Gastrocnemius medialis (tissue), 4 donors: ENCODE results near the gene PPARG. TPM values are rescaled to one million over a fixed set of nuclear protein-coding genes. Genes with fewer than 3 reads are reported as not detected.

Source experiments
- ATAC-seq, 2 donors: fragments of 150-250 bp; one replicate each; pipeline ENCODE4 v1.9.1; 2016
- DNase-seq, 2 donors: peaks; one replicate each; pipeline ENCODE4 v3.0.0-alpha.2; 2019
- H3K27ac ChIP-seq, 4 donors: fragments of 200-600 bp; sonication (generic); 1 replicate in 1 of 4; 2 replicates in 3 of 4; pipeline ENCODE4 v1.5.1; 2016 to 2018; ENCODE audit warnings: mild to moderate bottlenecking in 2 of 4, moderate library complexity in 1 of 4
- H3K27me3 ChIP-seq, 3 donors: fragments of 200-600 bp; sonication (generic) in 2 of 3; 1 replicate in 1 of 3; 2 replicates in 2 of 3; pipeline versions ENCODE4 v1.5.1 to v1.6.0; 2016 to 2019; ENCODE audit warnings: mild to moderate bottlenecking in 1 of 3, moderate library complexity in 1 of 3
- H3K36me3 ChIP-seq, 2 donors: fragments of 200-600 bp; sonication (generic) in 1 of 2; one replicate each; pipeline ENCODE4 v1.5.1; 2017 to 2018
- H3K4me1 ChIP-seq, 2 donors: fragments of 200-600 bp; sonication (generic) in 1 of 2; one replicate each; pipeline ENCODE4 v1.5.1; 2016 to 2017; ENCODE audit warnings: mild to moderate bottlenecking in 2 of 2
- H3K4me3 ChIP-seq, 4 donors: fragments of 200-600 bp; sonication (generic) in 3 of 4; 1 replicate in 1 of 4; 2 replicates in 3 of 4; pipeline ENCODE4 v1.5.1; 2016 to 2019; ENCODE audit warnings: mild to moderate bottlenecking in 2 of 4
- H3K9me3 ChIP-seq, 3 donors: fragments of 200-600 bp; sonication (generic) in 2 of 3; 1 replicate in 1 of 3; 2 replicates in 2 of 3; pipeline ENCODE4 v1.5.1; 2016 to 2019
- POLR2A ChIP-seq, 2 donors: fragments of 450-650 bp; IDR thresholded peaks; one replicate each; pipeline ENCODE4 v1.6.1; 2017; ENCODE audit warnings: antibody characterized with exemption in 2 of 2, mild to moderate bottlenecking in 2 of 2, moderate library complexity in 2 of 2
- in situ Hi-C, 4 donors: fragments of 200-750 bp; cut with MboI; loops; one replicate each; pipeline versions ENCODE4 v1.15.0 to v1.8.0; 2017; ENCODE audit warnings: low sequenced_read_pairs in 4 of 4
- intact Hi-C: fragments of 100-400 bp; cut with DNase I; formaldehyde crosslinking; loops from one replicate; pipeline ENCODE4 v1.15.1; 2023; ENCODE audit warnings: low total_unique reads
- total RNA-seq, 4 donors: library from RNA; depleted of rRNA; stranded (reverse); fragments of >200 nt; gene quantifications; one replicate each; pipeline versions ENCODE4 v1.1.0 to v1.2.3, GENCODE V29; 2016
- TF ChIP-seq, protein P1 (sequence below), 5 experiments: fragments of 450-650 bp in 3 of 5; fragments of 200-600 bp in 2 of 5; sonication (generic) in 2 of 5; IDR thresholded peaks in 4 of 5; conservative IDR thresholded peaks in 1 of 5; 1 replicate in 4 of 5; 2 replicates in 1 of 5; pipeline ENCODE4 v1.5.1; 2016 to 2019; ENCODE audit warnings: antibody characterized with exemption in 5 of 5, mild to moderate bottlenecking in 3 of 5, moderate library complexity in 3 of 5

PPARG gene
- total RNA-seq, 4 donors from 2014 or later: 4.9 to 10.6 (median 8.5) TPM

DNA sequence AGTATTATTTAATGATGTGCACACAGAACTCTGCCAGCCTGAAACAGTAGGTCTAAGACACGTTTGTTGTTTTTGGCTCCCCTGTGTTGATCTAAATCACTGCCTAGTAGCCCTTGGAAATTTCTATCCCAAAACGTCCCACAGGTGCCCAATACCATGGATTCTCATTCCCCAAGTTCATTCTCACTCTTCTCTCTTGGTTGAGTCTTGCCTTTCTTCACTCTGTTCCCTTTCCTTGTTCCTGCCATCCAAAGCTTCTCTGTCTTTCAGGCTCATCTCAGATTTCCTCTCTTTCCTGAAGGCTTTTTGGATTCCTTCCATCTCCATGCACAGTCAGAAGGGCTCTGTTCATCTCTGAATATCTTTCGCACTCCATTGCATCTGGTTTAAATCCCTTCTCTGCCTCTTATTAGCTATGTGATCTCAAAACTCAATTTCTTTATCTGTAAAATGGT lies 54.2 kb downstream of the PPARG start:
- no peaks in the 10 kb centered on the region for H3K9me3 ChIP-seq
- DNase-seq (no peak), ATAC-seq (no peak)
- intact Hi-C loops (no loop called here), in situ Hi-C loops (no loop called here)
- H3K36me3 ChIP-seq: no peaks in the 10 kb centered on the region
- H3K27ac ChIP-seq: no peak overlapping the region
- no peaks in the 10 kb centered on the region for H3K4me1 ChIP-seq
- no peaks in the 10 kb centered on the region for H3K27me3 ChIP-seq
- no peak for TF ChIP-seq POLR2A (IDR thresholded peaks at IDR 0.05)
- TF ChIP-seq, protein P1, sequence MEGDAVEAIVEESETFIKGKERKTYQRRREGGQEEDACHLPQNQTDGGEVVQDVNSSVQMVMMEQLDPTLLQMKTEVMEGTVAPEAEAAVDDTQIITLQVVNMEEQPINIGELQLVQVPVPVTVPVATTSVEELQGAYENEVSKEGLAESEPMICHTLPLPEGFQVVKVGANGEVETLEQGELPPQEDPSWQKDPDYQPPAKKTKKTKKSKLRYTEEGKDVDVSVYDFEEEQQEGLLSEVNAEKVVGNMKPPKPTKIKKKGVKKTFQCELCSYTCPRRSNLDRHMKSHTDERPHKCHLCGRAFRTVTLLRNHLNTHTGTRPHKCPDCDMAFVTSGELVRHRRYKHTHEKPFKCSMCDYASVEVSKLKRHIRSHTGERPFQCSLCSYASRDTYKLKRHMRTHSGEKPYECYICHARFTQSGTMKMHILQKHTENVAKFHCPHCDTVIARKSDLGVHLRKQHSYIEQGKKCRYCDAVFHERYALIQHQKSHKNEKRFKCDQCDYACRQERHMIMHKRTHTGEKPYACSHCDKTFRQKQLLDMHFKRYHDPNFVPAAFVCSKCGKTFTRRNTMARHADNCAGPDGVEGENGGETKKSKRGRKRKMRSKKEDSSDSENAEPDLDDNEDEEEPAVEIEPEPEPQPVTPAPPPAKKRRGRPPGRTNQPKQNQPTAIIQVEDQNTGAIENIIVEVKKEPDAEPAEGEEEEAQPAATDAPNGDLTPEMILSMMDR (IDR thresholded peaks at IDR 0.05 in 4 of 5, conservative IDR thresholded peaks at IDR 0.05 in 1 of 5): no peak
- no peak overlapping the region for H3K4me3 ChIP-seq

DNA sequence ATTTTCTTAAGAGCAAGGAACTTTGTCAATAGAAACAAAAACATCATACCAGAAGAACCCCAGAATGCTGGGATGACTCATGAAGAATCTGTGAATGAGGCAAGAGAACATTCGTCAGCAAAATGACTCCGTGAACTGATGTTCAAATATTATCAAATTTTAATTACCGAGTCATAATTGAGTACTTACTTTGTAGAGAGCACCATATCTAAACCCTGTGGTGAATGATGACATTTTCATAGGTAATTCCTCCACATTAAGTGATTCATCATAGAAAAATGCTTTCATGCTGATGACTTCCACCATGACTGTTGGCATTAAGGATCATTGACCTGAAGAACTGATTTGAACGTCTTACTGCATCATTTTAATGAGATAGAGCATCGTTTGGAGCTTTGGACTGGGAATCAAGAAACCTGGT lies 56.3 kb downstream of the PPARG start:
- Histone ChIP-seq H3K27ac (no peak overlapping the region), H3K4me3 (no peak overlapping the region), H3K9me3 (no peaks in the 10 kb centered on the region), H3K36me3 (no peaks in the 10 kb centered on the region), H3K27me3 (no peaks in the 10 kb centered on the region), H3K4me1 (peaks cover 0 to 5% of the 10 kb centered on the region in 2 donors)
- no peak for ATAC-seq
- TF ChIP-seq, protein P1 (IDR thresholded peaks at IDR 0.05 in 4 of 5, conservative IDR thresholded peaks at IDR 0.05 in 1 of 5): no peak
- no peak for TF ChIP-seq POLR2A (IDR thresholded peaks at IDR 0.05)
- no peak for DNase-seq
- intact Hi-C loops (no loop called here), in situ Hi-C loops (no loop called here)

DNA sequence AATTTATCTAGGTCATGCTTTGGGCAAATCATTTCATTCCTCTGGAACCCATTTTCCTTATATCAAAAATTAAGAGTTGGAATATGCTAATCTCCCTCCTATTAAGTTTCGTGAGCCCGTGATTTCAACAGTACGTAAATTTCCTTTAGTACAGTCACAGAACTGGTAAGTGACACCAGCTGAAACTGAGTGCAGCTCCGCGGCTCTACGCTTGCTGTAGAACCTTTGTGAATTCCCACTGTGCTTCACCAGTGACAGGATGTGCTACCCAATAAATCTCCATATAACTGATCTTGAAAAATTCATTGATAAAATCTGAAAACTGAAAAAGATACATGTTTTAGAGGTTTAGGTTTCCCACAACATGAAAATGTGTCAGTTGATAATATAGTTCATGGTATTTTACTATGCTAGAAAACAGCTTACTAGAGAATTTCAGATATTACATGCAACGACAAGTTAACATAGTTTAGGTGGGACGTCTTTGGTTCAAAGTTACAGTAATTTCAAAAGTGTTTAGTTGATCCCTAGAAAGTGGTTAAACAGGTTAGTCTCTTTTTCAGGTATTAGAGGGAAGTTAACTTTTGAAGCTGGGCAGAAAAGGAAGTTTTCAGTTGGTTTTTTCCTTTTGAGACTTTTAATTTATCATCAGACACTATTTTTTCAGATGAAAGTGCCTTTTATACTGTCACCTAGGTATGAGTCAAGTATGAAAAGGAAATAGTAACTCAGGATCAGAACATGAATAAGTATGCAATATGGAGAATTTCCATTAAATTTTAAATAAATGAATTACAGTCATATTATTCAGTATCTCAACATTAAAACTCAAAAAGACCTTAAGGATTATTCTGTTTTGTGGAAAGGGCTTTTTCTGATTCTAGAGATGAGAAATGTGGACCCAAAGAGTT lies 57.0 kb downstream of the PPARG start:
- Histone ChIP-seq H3K9me3 (no peaks in the 10 kb centered on the region), H3K4me3 (no peak overlapping the region), H3K4me1 (peaks cover 0 to 10% of the 10 kb centered on the region in 2 donors), H3K27me3 (no peaks in the 10 kb centered on the region), H3K36me3 (no peaks in the 10 kb centered on the region), H3K27ac (no peak overlapping the region)
- DNase-seq: no peak
- ATAC-seq: no peak
- TF ChIP-seq POLR2A (IDR thresholded peaks at IDR 0.05): no peak
- TF ChIP-seq, protein P1 (IDR thresholded peaks at IDR 0.05 in 4 of 5, conservative IDR thresholded peaks at IDR 0.05 in 1 of 5): no peak
- in situ Hi-C loops (no loop called here), intact Hi-C loops (no loop called here)

DNA sequence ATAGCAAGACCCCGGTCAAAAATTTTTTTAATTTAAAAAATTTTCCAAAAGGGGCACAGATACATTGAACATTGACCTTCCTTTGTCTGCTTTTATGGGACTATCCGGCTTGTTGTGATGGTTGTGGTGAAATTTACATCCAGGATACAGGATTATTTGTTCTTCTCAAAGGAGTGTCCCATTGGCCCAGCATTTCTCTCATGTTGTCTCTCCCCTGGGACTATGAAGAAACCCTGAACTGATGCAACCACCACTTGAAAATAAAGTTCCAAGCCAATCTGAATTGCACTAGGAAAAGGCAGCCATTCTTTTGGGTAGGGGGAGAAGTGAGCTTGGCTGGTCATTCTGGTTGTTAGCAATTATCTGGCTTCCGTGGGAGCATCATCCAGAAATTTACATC lies 58.4 kb downstream of the PPARG start:
- intact Hi-C loops (no loop called here), in situ Hi-C loops (no loop called here)
- no peak for DNase-seq
- H3K36me3 ChIP-seq: no peaks in the 10 kb centered on the region
- TF ChIP-seq, protein P1 (IDR thresholded peaks at IDR 0.05 in 4 of 5, conservative IDR thresholded peaks at IDR 0.05 in 1 of 5): no peak
- TF ChIP-seq POLR2A (IDR thresholded peaks at IDR 0.05): no peak
- H3K4me3 ChIP-seq: no peak overlapping the region
- H3K4me1 ChIP-seq: peaks cover 0 to 18% of the 10 kb centered on the region in 2 donors
- no peak for ATAC-seq
- H3K27me3 ChIP-seq: no peaks in the 10 kb centered on the region
- H3K27ac ChIP-seq: no peak overlapping the region
- no peaks in the 10 kb centered on the region for H3K9me3 ChIP-seq
